HepG2 (cell line): ENCODE results near the gene NOX4. TPM values are rescaled to one million over a fixed set of nuclear protein-coding genes. Genes with fewer than 3 reads are reported as not detected.

Experiments
- ATAC-seq: fragments of 200-7000 bp; cut with Tn5 transposase; 3 replicates; pipeline ENCODE4 v1.9.1; 2020; ENCODE audit warnings: mild to moderate bottlenecking, moderate library complexity
- BruUV-seq: library from RNA; stranded (reverse); fragments of 400-500 nt; replicated peaks from 2 replicates; lab custom pipeline; 2021; lab: Mats Ljungman, UMichigan
- CTCF ChIA-PET: fragments of 300-600 bp; formaldehyde crosslinking; extraction: SDS; loops from one replicate; lab custom pipeline; 2021; ENCODE audit warnings: low total read pairs, inconsistent platforms, low intra/inter-chr PET ratio; lab: Yijun Ruan, JAX
- POLR2A ChIA-PET: fragments of 350-600 bp; sonication (Branson Sonifier 250); formaldehyde crosslinking; loops from one replicate; lab custom pipeline; 2020; ENCODE audit warnings: antibody characterized with exemption, inconsistent platforms; lab: Yijun Ruan, JAX
- DNase-seq: peaks from one replicate; pipeline ENCODE4 v3.0.0-alpha.2; 2015; ENCODE audit warnings: low spot score
- FAIRE-seq: peaks from 3 replicates; lab custom pipeline; 2011; peaks lifted over from hg19 to GRCh38; lab: Jason Lieb, UNC
- H2AFZ ChIP-seq: one replicate; pipeline ENCODE4 v1.6.1; 2011; ENCODE audit warnings: low read length, inconsistent platforms
- H3K27ac ChIP-seq: fragments of 300-600 bp; 3 replicates; pipeline ENCODE4 v1.8.0; 2011; ENCODE audit warnings: mixed run types, mild to moderate bottlenecking, mixed read lengths, low read length, inconsistent platforms; ENCODE audit not compliant: insufficient read depth; ENCODE audit errors: extremely low read length
- H3K27me3 ChIP-seq, 2 experiments: fragments of 200-600 bp in 1 of 2; 2 replicates in 1 of 2; 3 replicates in 1 of 2; pipeline versions ENCODE4 v1.6.0 to v1.8.0; 2011; ENCODE audit warnings: low read length in 2 of 2, mild to moderate bottlenecking in 2 of 2, moderate library complexity in 2 of 2, inconsistent platforms in 1 of 2; ENCODE audit not compliant: insufficient read depth in 2 of 2, control insufficient read depth in 1 of 2
- H3K36me3 ChIP-seq, 2 experiments: fragments of 200-600 bp in 1 of 2; replicated peaks in 1 of 2; 2 replicates in 1 of 2; 3 replicates in 1 of 2; pipeline versions ENCODE4 v1.5.1 to v1.8.0; 2011; ENCODE audit warnings: low read length in 2 of 2, inconsistent platforms in 1 of 2; ENCODE audit not compliant: insufficient read depth in 2 of 2, control insufficient read depth in 1 of 2
- H3K4me1 ChIP-seq: 2 replicates; pipeline ENCODE4 v1.5.1; 2012; ENCODE audit warnings: low read length, inconsistent platforms; ENCODE audit not compliant: insufficient read depth
- H3K4me2 ChIP-seq: 2 replicates; pipeline ENCODE4 v1.6.0; 2011; ENCODE audit warnings: low read depth, low read length, inconsistent platforms
- H3K4me3 ChIP-seq, 3 experiments: fragments of 200-600 bp in 1 of 3; sonication (generic), shearing (Covaris generic) in 1 of 3; replicated peaks in 1 of 3; 2 replicates each; pipeline ENCODE4 v1.5.1; 2011 to 2016; ENCODE audit warnings: low read length in 3 of 3, inconsistent platforms in 2 of 3, low read depth in 2 of 3, mild to moderate bottlenecking in 2 of 3, control low read depth in 1 of 3, mixed read lengths in 1 of 3; ENCODE audit not compliant: insufficient read depth in 1 of 3
- H3K79me2 ChIP-seq: one replicate; pipeline ENCODE4 v1.6.1; 2011; ENCODE audit warnings: low read length, inconsistent platforms; ENCODE audit not compliant: insufficient read depth
- H3K9ac ChIP-seq: 2 replicates; pipeline ENCODE4 v1.6.0; 2011; ENCODE audit warnings: mild to moderate bottlenecking, low read depth, low read length, inconsistent platforms; ENCODE audit not compliant: insufficient read depth
- H3K9me3 ChIP-seq: 2 replicates; pipeline ENCODE4 v1.5.1; 2012; ENCODE audit warnings: mild to moderate bottlenecking, low read length
- H4K20me1 ChIP-seq: 2 replicates; pipeline ENCODE4 v1.6.0; 2011; ENCODE audit warnings: inconsistent platforms, mild to moderate bottlenecking, low read length, moderate library complexity; ENCODE audit not compliant: insufficient read depth
- ARNTL ChIP-seq: sonication (generic); formaldehyde crosslinking; IDR thresholded peaks from 2 replicates; pipeline ENCODE4 v1.4.0; 2020; ENCODE audit warnings: mild to moderate bottlenecking, missing genetic modification reagents
- CAMTA2 ChIP-seq: sonication (generic); formaldehyde crosslinking; IDR thresholded peaks from 2 replicates; pipeline ENCODE4 v1.4.0; 2020; ENCODE audit warnings: mild to moderate bottlenecking, missing genetic modification reagents, borderline replicate concordance
- KDM3A ChIP-seq: IDR thresholded peaks from 2 replicates; pipeline ENCODE4 v1.6.1; 2018; ENCODE audit warnings: low read depth, missing compliant biosample characterization
- WGBS: methylation state at CpG from one replicate; pipeline ENCODE4 v1.1.6; 2017; ENCODE audit warnings: low lambda C conversion rate; 5-methylcytosine and 5-hydroxymethylcytosine counted together
- in situ Hi-C: cut with HindIII; loops from 2 replicates; pipeline ENCODE4 v1.10.0; 2017; ENCODE audit warnings: low pct_unique_long_range_greater_than_20kb; ENCODE audit not compliant: extremely low pct_ligation_motif_present
- intact Hi-C: fragments of 100-400 bp; cut with micrococcal nuclease; formaldehyde crosslinking; loops from one replicate; pipeline ENCODE4 v1.10.0; 2022; ENCODE audit not compliant: unreplicated experiment
- polyA plus RNA-seq, 8 experiments: library from polyadenylated mRNA; depleted of rRNA in 3 of 8; stranded (reverse) in 7 of 8; unstranded in 1 of 8; fragments of >200 nt; fragmentation: Illumina TruSeq in 4 of 8; extraction: Trizol in 4 of 8; gene quantifications; 2 replicates each; pipeline versions ENCODE4 v1.2.1 to v1.2.3, GENCODE V29; 2011 to 2016; ENCODE audit warnings: low read depth in 4 of 8, missing spikeins in 1 of 8, mixed read lengths in 1 of 8; ENCODE audit not compliant: insufficient read depth in 1 of 8
- total RNA-seq, 5 experiments: library from RNA; depleted of rRNA; stranded (reverse); fragments of >200 nt; fragmentation: Illumina TruSeq; extraction: Trizol; gene quantifications; 2 replicates each; pipeline ENCODE4 v1.2.3, GENCODE V29; 2016; ENCODE audit warnings: low read depth in 1 of 5
- TF ChIP-seq, protein P1 (sequence below): sonication (generic); formaldehyde crosslinking; IDR thresholded peaks from 2 replicates; pipeline ENCODE4 v1.4.0; 2020; ENCODE audit warnings: missing genetic modification reagents
- TF ChIP-seq, protein P2 (sequence below): sonication (generic); formaldehyde crosslinking; IDR thresholded peaks from 2 replicates; pipeline ENCODE4 v1.4.0; 2020; ENCODE audit warnings: missing genetic modification reagents, borderline replicate concordance

The NOX4 gene
- total and polyA plus RNA-seq, 2 of the 13 experiments (the other 11 are each of a cell fraction or from before 2014, with no cell fraction given): not detected

DNA sequence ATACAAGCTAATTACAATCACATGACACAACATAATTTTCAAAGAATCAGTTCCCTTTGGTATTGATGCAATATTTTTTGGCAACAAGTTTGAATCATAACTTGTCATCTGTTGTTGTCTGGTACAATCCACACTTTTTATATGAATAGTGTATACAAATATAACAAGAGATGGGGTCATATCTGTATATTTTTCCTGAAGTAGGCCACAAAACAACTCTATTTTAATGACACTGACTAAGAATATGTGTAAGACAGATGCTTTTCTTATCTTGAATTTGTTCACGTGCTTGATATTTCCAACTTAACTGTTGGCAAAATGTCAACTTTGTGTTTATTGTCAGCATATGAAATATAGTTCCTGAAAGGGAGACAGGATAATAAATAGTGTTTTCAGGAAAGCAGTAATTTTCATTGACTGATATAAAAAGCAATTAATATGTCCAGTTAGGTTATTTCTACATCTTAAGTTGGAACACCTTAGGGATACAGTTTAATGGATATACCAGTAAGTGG, 27.9 kb downstream of the NOX4 start:
- Histone ChIP-seq H3K27me3 (no peaks in the 10 kb centered on the region; a peak in 1 of 5 replicates), H3K4me3 (no peak overlapping the region), H3K4me1 (no peaks in the 10 kb centered on the region), H3K79me2 (no peaks in the 10 kb centered on the region), H2AFZ (no peak overlapping the region), H4K20me1 (no peaks in the 10 kb centered on the region), H3K4me2 (no peak overlapping the region), H3K36me3 (no peaks in the 10 kb centered on the region), H3K9me3 (no peaks in the 10 kb centered on the region), H3K9ac (no peak overlapping the region), H3K27ac (no peak overlapping the region)
- intact Hi-C loops (no loop called here), in situ Hi-C loops (no loop called here)
- POLR2A ChIA-PET: no interaction called here
- TF ChIP-seq KDM3A (no peak), CAMTA2 (CRISPR knock-in tag) (no peak), ARNTL (no peak)
- TF ChIP-seq, protein P1, sequence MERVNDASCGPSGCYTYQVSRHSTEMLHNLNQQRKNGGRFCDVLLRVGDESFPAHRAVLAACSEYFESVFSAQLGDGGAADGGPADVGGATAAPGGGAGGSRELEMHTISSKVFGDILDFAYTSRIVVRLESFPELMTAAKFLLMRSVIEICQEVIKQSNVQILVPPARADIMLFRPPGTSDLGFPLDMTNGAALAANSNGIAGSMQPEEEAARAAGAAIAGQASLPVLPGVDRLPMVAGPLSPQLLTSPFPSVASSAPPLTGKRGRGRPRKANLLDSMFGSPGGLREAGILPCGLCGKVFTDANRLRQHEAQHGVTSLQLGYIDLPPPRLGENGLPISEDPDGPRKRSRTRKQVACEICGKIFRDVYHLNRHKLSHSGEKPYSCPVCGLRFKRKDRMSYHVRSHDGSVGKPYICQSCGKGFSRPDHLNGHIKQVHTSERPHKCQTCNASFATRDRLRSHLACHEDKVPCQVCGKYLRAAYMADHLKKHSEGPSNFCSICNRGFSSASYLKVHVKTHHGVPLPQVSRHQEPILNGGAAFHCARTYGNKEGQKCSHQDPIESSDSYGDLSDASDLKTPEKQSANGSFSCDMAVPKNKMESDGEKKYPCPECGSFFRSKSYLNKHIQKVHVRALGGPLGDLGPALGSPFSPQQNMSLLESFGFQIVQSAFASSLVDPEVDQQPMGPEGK: no peak
- TF ChIP-seq, protein P2, sequence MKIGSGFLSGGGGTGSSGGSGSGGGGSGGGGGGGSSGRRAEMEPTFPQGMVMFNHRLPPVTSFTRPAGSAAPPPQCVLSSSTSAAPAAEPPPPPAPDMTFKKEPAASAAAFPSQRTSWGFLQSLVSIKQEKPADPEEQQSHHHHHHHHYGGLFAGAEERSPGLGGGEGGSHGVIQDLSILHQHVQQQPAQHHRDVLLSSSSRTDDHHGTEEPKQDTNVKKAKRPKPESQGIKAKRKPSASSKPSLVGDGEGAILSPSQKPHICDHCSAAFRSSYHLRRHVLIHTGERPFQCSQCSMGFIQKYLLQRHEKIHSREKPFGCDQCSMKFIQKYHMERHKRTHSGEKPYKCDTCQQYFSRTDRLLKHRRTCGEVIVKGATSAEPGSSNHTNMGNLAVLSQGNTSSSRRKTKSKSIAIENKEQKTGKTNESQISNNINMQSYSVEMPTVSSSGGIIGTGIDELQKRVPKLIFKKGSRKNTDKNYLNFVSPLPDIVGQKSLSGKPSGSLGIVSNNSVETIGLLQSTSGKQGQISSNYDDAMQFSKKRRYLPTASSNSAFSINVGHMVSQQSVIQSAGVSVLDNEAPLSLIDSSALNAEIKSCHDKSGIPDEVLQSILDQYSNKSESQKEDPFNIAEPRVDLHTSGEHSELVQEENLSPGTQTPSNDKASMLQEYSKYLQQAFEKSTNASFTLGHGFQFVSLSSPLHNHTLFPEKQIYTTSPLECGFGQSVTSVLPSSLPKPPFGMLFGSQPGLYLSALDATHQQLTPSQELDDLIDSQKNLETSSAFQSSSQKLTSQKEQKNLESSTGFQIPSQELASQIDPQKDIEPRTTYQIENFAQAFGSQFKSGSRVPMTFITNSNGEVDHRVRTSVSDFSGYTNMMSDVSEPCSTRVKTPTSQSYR (CRISPR knock-in tag): no peak
- CTCF ChIA-PET: no interaction called here
- no peak for DNase-seq
- no peak for ATAC-seq
- WGBS: 3% methylated on average over 1 of the region's 1 CpG
- BruUV-seq: no TSS peak
- no peak for FAIRE-seq
